ENCODE data around the gene SSR1. TPM values are rescaled to one million over a fixed set of nuclear protein-coding genes. Genes with fewer than 3 reads are reported as not detected.

Gene SSR1
- total RNA-seq, 1 donor from 2014 or later, result 33.9 TPM

DNA sequence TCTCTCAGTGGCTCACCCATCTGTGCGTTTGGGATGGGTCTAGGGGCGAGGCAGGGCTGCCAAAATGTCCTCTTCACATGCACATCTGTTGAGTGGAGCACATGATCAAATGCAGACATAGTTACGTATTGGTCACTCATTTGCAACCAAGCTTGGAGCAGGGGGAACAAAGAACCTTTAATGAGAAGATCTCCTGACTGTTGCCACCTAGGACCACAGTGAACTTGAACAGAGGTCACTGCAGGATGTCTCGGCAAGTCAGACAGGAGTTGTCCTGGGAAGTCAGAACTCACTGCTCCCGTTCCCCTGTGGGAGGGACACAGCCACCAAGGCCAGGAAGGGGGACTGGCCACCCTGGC, 73.4 kb downstream of the SSR1 start:
- DNase-seq (ENCODE audit: low read depth in 2 of 2), result no peak

GRCh38 chr6:7238900-7239589, 74.0 kb downstream of the SSR1 start:
- peak; percentile 80 to 92 for DNase-seq (ENCODE audit: low read depth in 2 of 2)

GRCh38 chr6:7238526-7238899, 74.5 kb downstream of the SSR1 start:
- DNase-seq (ENCODE audit: low read depth in 2 of 2), result no peak

DNA sequence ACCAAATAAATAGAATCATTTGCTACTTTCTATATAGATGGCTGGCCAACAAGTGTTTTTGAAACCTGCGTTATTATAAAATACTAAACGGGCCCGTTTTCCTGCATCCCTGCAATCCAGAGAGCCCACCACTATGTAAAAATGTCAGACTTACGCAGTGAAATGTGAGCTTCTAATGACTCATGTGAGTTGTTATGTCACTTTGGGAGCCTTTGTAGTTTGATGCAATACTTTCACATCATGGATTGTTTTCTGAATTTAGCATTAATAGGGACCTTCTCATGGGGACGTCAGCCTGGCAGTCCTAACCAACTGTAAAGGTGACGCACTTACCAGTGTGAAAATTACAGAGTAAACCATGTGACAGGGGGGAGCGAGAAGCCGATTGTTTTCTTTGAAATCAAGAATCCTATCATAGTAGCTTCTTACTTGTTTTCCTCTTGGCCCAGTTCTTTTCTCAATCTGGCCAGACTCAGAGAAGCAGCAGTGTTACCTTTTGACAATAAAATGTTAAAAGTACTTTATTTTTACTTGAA, 75.3 kb downstream of the SSR1 start:
- DNase-seq (ENCODE audit: low read depth in 2 of 2), result no peak

- DNase-seq (ENCODE audit: low read depth in 2 of 2), result no peak
These were observed 76.4 kb downstream of the SSR1 start for GRCh38 chr6:7236306-7237209.

DNA sequence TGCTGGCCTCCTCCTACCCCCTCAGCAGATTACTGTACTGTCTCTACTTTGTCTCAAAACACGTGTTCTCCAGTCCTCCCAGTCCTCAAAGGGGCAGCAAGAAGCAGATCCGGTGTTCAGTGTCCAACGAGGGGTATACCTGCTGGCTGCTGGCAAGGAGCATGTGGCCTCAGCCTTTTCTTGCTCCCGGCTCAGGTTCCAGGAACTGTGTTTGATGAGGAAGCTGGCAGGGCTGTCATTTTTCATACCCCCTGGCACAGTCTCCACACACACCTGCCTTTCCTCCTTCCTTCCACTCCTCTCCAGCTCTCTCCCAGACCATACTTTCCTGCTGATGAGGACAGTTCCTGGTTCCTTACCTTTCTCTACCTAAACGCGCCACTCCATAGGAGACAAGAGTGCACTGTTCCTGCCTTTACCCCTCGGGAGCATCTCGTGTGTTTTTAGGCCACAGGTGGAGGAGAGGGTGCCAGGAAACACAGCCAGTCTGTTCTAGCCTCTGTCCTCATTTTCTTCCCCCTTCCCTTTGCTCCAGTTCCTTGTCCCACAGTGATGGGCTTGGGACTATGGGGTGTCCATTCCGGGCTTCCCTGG, 77.2 kb downstream of the SSR1 start:
- DNase-seq (ENCODE audit: low read depth in 2 of 2), result no peak

DNA sequence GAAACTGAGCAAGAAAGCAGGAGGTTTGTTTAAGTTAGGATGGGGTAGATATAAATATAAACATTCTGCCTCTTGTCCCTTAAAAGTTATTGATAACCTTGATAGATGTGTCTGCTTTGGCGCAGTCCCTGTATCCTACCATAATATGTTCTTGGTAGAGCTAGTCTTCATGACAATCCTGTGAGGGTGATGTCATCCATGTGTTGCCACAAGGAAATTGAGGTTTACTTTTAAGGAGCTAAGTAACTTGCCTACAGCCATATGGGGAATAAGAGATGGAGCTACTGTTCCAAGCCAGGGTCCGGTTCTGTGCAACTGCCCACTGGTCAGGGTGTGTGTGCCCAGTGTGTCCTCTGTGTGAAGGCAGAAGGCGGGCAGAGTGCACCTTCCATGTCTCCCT, 78.5 kb downstream of the SSR1 start:
- no peak for DNase-seq (ENCODE audit: low read depth in 2 of 2)

DNA sequence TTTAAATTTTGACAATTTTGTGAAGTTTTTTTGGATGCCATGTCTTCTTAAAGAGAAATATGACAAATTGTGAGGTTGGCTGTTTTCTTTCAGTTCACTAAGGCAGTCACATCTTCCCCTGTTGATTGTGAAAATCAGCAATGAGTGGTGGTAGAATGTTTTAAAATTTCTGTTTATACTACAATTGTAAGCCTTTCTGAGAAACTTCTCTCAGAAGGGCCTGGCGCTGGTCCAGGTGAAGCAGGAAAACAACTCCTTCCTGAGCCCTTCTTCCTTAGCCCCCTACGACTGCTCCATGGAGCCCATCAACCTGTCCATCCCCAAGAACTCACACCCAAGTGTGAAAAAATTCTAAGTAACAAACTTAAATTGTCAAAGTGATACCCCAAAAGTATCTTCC, 80.6 kb downstream of the SSR1 start:
- DNase-seq (ENCODE audit: low read depth in 2 of 2), result peak in 1 of 2 donors; percentile 47

DNA sequence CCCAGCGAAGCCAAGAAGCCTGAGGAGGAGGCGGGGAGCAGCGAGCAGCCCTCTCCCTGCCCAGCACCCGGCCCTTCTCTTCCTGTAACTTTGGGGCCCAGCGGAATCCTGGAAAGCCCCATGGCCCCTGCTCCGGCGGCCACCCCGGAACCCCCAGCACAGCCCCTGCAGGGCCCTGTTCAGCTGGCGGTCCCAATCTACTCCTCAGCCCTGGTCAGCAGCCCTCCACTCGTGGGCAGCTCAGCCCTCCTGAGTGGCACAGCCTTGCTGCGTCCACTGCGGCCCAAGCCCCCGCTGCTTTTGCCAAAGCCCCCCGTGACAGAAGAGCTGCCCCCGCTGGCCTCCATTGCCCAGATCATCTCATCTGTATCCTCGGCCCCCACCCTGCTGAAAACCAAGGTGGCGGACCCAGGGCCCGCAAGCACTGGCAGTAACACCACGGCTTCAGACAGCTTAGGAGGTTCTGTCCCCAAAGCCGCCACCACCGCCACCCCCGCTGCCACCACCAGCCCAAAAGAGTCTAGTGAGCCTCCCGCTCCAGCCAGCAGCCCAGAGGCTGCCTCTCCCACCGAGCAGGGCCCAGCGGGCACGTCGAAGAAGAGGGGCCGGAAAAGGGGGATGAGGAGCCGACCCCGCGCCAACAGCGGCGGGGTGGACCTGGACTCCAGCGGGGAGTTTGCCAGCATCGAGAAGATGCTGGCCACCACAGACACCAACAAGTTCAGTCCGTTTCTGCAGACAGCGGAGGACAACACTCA, 81.9 kb downstream of the SSR1 start:
- no peak for DNase-seq (ENCODE audit: low read depth in 2 of 2)

- DNase-seq (ENCODE audit: low read depth in 2 of 2), result no peak
These were observed 82.7 kb downstream of the SSR1 start for GRCh38 chr6:7230327-7230691.

GRCh38 chr6:7229376-7230326, 83.3 kb downstream of the SSR1 start:
- DNase-seq (ENCODE audit: low read depth in 2 of 2), result no peak

GRCh38 chr6:7228662-7229375, 84.2 kb downstream of the SSR1 start:
- no peak for DNase-seq (ENCODE audit: low read depth in 2 of 2)

DNA sequence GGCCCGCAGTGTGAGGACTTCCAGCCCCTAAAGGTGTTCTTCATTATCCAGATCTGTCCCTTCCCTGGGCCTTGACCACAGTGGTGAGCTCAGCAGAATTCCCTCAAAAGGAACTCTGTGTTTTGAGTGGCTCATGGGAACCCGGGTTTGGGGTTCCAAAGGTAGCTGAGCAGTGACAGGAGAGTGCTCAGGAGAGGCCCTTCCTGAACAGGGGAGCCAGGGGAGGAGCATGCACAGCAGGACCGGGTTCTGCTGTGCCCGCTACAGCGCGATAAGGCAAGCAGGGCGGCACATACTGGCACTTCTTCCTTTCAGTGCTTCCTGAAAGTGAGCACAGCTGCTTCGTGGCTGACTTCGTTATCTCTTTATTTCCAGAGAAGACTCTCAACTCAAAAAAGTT, 88.3 kb downstream of the SSR1 start:
- DNase-seq (ENCODE audit: low read depth in 2 of 2), result no peak

- DNase-seq (ENCODE audit: low read depth in 2 of 2), result peak in 1 of 2 donors; percentile 49
These were observed 90.8 kb downstream of the SSR1 start for GRCh38 chr6:7222197-7222596.

DNA sequence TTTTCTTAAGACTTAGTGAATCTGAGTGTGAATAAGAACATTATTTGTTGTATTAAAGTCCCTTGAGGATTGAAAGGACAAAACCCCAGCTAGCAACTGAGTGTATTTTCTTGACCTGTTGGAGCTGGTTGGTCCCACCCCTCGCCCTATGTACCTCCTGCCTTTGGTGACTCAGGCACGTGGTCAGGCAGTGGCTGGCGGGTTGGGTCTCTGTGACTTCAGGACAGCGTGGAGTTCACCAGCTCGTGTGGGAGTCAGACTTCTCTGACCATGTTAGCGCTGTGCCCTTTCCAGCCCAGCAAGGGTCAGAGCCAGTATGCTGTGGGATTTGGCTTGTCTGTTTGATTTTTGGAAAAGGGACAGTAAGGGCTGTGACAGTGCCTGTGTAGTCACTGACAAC, 93.7 kb downstream of the SSR1 start:
- peak in 1 of 2 donors; percentile 38 for DNase-seq (ENCODE audit: low read depth in 2 of 2)

DNA sequence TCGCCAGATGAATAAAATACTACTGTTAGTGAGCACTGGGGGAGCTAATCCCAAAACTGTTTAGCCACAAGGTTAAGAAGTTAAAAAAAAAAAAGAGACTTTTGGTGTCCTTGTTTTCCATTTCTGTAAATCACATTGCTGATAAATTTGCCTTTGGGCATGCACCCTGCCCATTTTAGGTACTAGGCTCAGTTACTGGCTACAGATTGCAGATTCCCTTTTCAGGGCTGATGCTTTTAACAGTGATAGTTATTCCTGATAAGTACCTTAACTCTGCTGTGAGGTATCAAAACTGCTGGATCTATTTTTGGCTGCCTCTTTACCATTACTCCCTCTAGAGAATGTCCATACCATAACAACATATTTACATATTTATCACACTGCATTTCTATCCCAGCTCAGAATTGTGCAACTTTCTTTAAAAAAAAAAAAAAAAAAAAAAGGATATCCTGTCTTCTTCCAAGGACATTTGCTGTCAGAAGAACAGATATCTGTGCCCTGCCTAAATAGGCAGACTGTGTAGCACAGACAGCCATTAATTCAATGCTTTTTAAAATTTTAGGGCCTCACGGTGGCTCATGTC, 94.5 kb downstream of the SSR1 start:
- no peak for DNase-seq (ENCODE audit: low read depth in 2 of 2)

Measured in lung microvascular endothelial cell (primary cell).